GM12873 (cell line): ENCODE measurements around the gene MANBA.

Experiments used
- CTCF ChIP-seq: IDR thresholded peaks from 2 replicates; pipeline ENCODE4 v1.5.1; 2012; ENCODE audit warnings: low read depth, mild to moderate bottlenecking, moderate library complexity, low read length, control low read depth; ENCODE audit not compliant: insufficient read depth; ENCODE audit errors: missing control alignments

MANBA gene

GRCh38 chr4:102760645-102761295 lies at the start of gene MANBA:
MANBA (minus strand) TSS chr4:102760968; CDS start chr4:102760894, 74 bp downstream.
- TF ChIP-seq CTCF = no peak

- TF ChIP-seq CTCF = no peak
These were observed 48.9 kb upstream of the MANBA start for GRCh38 chr4:102809691-102810090.

GRCh38 chr4:102809190-102809589 lies 48.4 kb upstream of the MANBA start:
- TF ChIP-seq CTCF = no peak

GRCh38 chr4:102808009-102808408 lies 47.2 kb upstream of the MANBA start:
- no peak for TF ChIP-seq CTCF

- TF ChIP-seq CTCF = no peak
These were observed 46.6 kb upstream of the MANBA start for GRCh38 chr4:102807345-102807744.

GRCh38 chr4:102799816-102800215 lies 39.0 kb upstream of the MANBA start:
- TF ChIP-seq CTCF = no peak

GRCh38 chr4:102794999-102795398 lies 34.2 kb upstream of the MANBA start:
- TF ChIP-seq CTCF = no peak
